Endothelial cell of umbilical vein (primary cell): ENCODE results near the gene PXYLP1. TPM values are rescaled to one million over a fixed set of nuclear protein-coding genes. Genes with fewer than 3 reads are reported as not detected.

ENCODE experiments used
- BruUV-seq: library from RNA; stranded (reverse); fragments of 400-500 nt; replicated peaks from 2 replicates; lab custom pipeline; 2021; lab: Mats Ljungman, UMichigan
- CTCF ChIA-PET: fragments of 300-600, 350-600 bp; sonication (Branson Sonifier 250); formaldehyde crosslinking; loops from one replicate; lab custom pipeline; 2021; ENCODE audit warnings: antibody characterized with exemption, inconsistent platforms; lab: Charles Lee
- POLR2A ChIA-PET: fragments of 300-600, 350-600 bp; sonication (Branson Sonifier 250); formaldehyde crosslinking; loops from one replicate; lab custom pipeline; 2021; ENCODE audit warnings: antibody characterized with exemption, inconsistent platforms; lab: Charles Lee
- DNase-seq: peaks from one replicate; pipeline ENCODE4 v3.0.0-alpha.2; 2011; ENCODE audit warnings: low read depth, low spot score
- FAIRE-seq: peaks from 2 replicates; lab custom pipeline; 2011; peaks lifted over from hg19 to GRCh38; lab: Jason Lieb, UNC
- H2AFZ ChIP-seq: 2 replicates; pipeline ENCODE4 v1.6.0; 2012; ENCODE audit warnings: low read depth, low read length, control low read depth, inconsistent platforms
- H3K27ac ChIP-seq: 2 replicates; pipeline ENCODE4 v1.5.1; 2011; ENCODE audit warnings: low read depth, mild to moderate bottlenecking, control low read depth, low read length, moderate library complexity; ENCODE audit not compliant: insufficient read depth
- H3K27me3 ChIP-seq, 2 experiments: 2 replicates each; pipeline versions ENCODE4 v1.6.0 to v1.6.1; 2011; ENCODE audit warnings: low read length in 2 of 2, mixed read lengths in 1 of 2; ENCODE audit not compliant: control insufficient read depth in 2 of 2, insufficient read depth in 2 of 2
- H3K36me3 ChIP-seq, 2 experiments: 2 replicates in 1 of 2; 3 replicates in 1 of 2; pipeline ENCODE4 v1.5.1; 2011; ENCODE audit warnings: low read length in 2 of 2, mild to moderate bottlenecking in 1 of 2, moderate library complexity in 1 of 2; ENCODE audit not compliant: control insufficient read depth in 2 of 2, insufficient read depth in 2 of 2; ENCODE audit errors: extremely low read depth in 1 of 2
- H3K4me1 ChIP-seq: 3 replicates; pipeline ENCODE4 v1.5.1; 2011; ENCODE audit warnings: mild to moderate bottlenecking, low read length; ENCODE audit not compliant: control insufficient read depth, insufficient read depth; ENCODE audit errors: extremely low read depth
- H3K4me2 ChIP-seq: 2 replicates; pipeline ENCODE4 v1.6.1; 2011; ENCODE audit warnings: low read length, control low read depth, mixed read lengths; ENCODE audit not compliant: insufficient read depth
- H3K4me3 ChIP-seq, 3 experiments: fragments of 200-600 bp in 1 of 3; sonication (generic), shearing (Covaris generic) in 1 of 3; replicated peaks in 1 of 3; 2 replicates each; pipeline ENCODE4 v1.5.1; 2011 to 2016; ENCODE audit warnings: control low read depth in 3 of 3, low read length in 3 of 3, mild to moderate bottlenecking in 2 of 3, inconsistent platforms in 1 of 3, low read depth in 1 of 3, moderate library complexity in 1 of 3; ENCODE audit not compliant: insufficient read depth in 1 of 3
- H3K79me2 ChIP-seq: 2 replicates; pipeline ENCODE4 v1.6.0; 2012; ENCODE audit warnings: low read length, inconsistent platforms; ENCODE audit not compliant: control insufficient read depth, insufficient read depth
- H3K9ac ChIP-seq: replicated peaks from 2 replicates; pipeline ENCODE3; 2011; ENCODE audit warnings: low read length, control low read depth; ENCODE audit not compliant: insufficient read depth; ENCODE audit errors: extremely low read depth
- H3K9me1 ChIP-seq: replicated peaks from 3 replicates; pipeline ENCODE4 v1.6.0; 2011; ENCODE audit warnings: mild to moderate bottlenecking, low read length; ENCODE audit not compliant: control insufficient read depth, insufficient read depth; ENCODE audit errors: extremely low read depth
- H3K9me3 ChIP-seq: replicated peaks from 2 replicates; pipeline ENCODE4 v1.5.1; 2012; ENCODE audit warnings: low read length, inconsistent platforms; ENCODE audit not compliant: control insufficient read depth, insufficient read depth
- H4K20me1 ChIP-seq: replicated peaks from 2 replicates; pipeline ENCODE3; 2011; ENCODE audit warnings: mild to moderate bottlenecking, low read length; ENCODE audit not compliant: control insufficient read depth, insufficient read depth; ENCODE audit errors: extremely low read depth
- CTCF ChIP-seq, 2 donors: IDR thresholded peaks; 1 replicate in 1 of 2; 2 replicates in 1 of 2; pipeline ENCODE4 v1.5.1; 2011; ENCODE audit warnings: low read length in 2 of 2, mild to moderate bottlenecking in 2 of 2, moderate library complexity in 2 of 2, control low read depth in 1 of 2, inconsistent platforms in 1 of 2, low read depth in 1 of 2; ENCODE audit not compliant: insufficient read depth in 1 of 2; ENCODE audit errors: extremely low read depth in 1 of 2
- EZH2 ChIP-seq: IDR thresholded peaks from 2 replicates; pipeline ENCODE4 v1.6.1; 2012; ENCODE audit warnings: borderline replicate concordance, low read depth, mild to moderate bottlenecking, moderate library complexity, low read length, inconsistent platforms; ENCODE audit not compliant: severe bottlenecking
- FOS ChIP-seq: IDR thresholded peaks from 2 replicates; pipeline ENCODE4 v1.6.1; 2011; ENCODE audit warnings: mild to moderate bottlenecking, low read length, moderate library complexity, borderline replicate concordance; ENCODE audit not compliant: insufficient read depth
- GATA2 ChIP-seq: IDR thresholded peaks from 2 replicates; pipeline ENCODE4 v1.7.0; 2011; ENCODE audit warnings: low read depth, mild to moderate bottlenecking, moderate library complexity, mixed read lengths, low read length; ENCODE audit not compliant: insufficient read length, insufficient read depth
- JUN ChIP-seq: IDR thresholded peaks from 2 replicates; pipeline ENCODE4 v1.6.1; 2011; ENCODE audit warnings: borderline replicate concordance, low read depth; ENCODE audit not compliant: insufficient read length, insufficient read depth
- MYC ChIP-seq: IDR thresholded peaks from one replicate; pipeline ENCODE4 v1.6.1; 2011; ENCODE audit warnings: mild to moderate bottlenecking, low read depth, low read length
- POLR2A ChIP-seq: IDR thresholded peaks from 2 replicates; pipeline ENCODE4 v1.6.1; 2012; ENCODE audit warnings: low read depth, mild to moderate bottlenecking, control low read depth, low read length
- POLR2AphosphoS5 ChIP-seq: IDR thresholded peaks from 2 replicates; pipeline ENCODE4 v1.6.1; 2012; ENCODE audit warnings: low read depth, mild to moderate bottlenecking, control low read depth, low read length, moderate library complexity; ENCODE audit not compliant: insufficient read depth
- dilution Hi-C: fragments of 300-500 bp; cut with MboI; formaldehyde crosslinking; loops from one replicate; pipeline ENCODE4 v1.15.0; 2019; ENCODE audit warnings: low sequenced_read_pairs; ENCODE audit not compliant: extremely low pct_ligation_motif_present
- intact Hi-C: fragments of 100-400 bp; cut with micrococcal nuclease; formaldehyde crosslinking; loops from one replicate; pipeline ENCODE4 v1.10.0; 2022
- polyA plus RNA-seq, 4 experiments: library from polyadenylated mRNA; depleted of rRNA in 3 of 4; stranded (reverse) in 3 of 4; unstranded in 1 of 4; fragments of >200 nt; gene quantifications; 2 replicates each; pipeline versions ENCODE4 v1.2.1 to v1.2.3, GENCODE V29; 2011 to 2012; ENCODE audit warnings: missing spikeins in 1 of 4
- total RNA-seq: library from RNA; stranded (reverse); gene quantifications from 2 replicates; pipeline ENCODE4 v1.2.3, GENCODE V29; 2021
- TF ChIP-seq, protein P1 (sequence below): IDR thresholded peaks from 2 replicates; pipeline ENCODE4 v1.6.1; 2011; ENCODE audit not compliant: insufficient read depth, insufficient read length

PXYLP1 gene
- total and polyA plus RNA-seq, 2 donors (not counting 3 experiments of a cell fraction or from before 2014, with no cell fraction given), result 0.84 to 1.7 TPM

- dilution Hi-C loops, result no loop called here
- Histone ChIP-seq H3K9me1 (no peaks in the 10 kb centered on the region), H3K79me2 (no peaks in the 10 kb centered on the region), H3K27ac (no peak overlapping the region), H3K4me3 (no peak overlapping the region), H3K27me3 (no peaks in the 10 kb centered on the region), H2AFZ (no peak overlapping the region), H3K9ac (no peak overlapping the region), H4K20me1 (no peaks in the 10 kb centered on the region), H3K4me1 (peaks cover 36% of the 10 kb centered on the region), H3K36me3 (no peaks in the 10 kb centered on the region), H3K4me2 (no peak overlapping the region), H3K9me3 (no peaks in the 10 kb centered on the region)
- BruUV-seq, result no TSS peak
- ChIA-PET CTCF (interaction anchor here (1.0 to 2.1 kb wide), 3 partner anchors 23 to 36 kb away, joined by 4 to 5 read pairs (median 4); no protein-coding TSS in a partner anchor), POLR2A (interaction anchor here (0.6 kb wide), 1 partner anchor 27 kb away, joined by 3 read pairs; no protein-coding TSS in a partner anchor)
- FAIRE-seq (no peak), DNase-seq (no peak)
- intact Hi-C loops, result no loop called here
- TF ChIP-seq CTCF (IDR thresholded peaks at IDR 0.05; ENCODE audit: extremely low read depth in 1 of 2, insufficient read depth in 1 of 2, low read depth in 1 of 2, low read length in 2 of 2) (no peak), POLR2AphosphoS5 (no peak), POLR2A (no peak), EZH2 (no peak), FOS (no peak), JUN (no peak), MYC (no peak), GATA2 (no peak)
- TF ChIP-seq, protein P1, sequence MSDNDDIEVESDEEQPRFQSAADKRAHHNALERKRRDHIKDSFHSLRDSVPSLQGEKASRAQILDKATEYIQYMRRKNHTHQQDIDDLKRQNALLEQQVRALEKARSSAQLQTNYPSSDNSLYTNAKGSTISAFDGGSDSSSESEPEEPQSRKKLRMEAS, result no peak
Observed at GRCh38 chr3:141334627-141335250, 103.1 kb downstream of the PXYLP1 start.
